ENCODE measurements around the gene NACC1. TPM values are rescaled to one million over a fixed set of nuclear protein-coding genes. Genes with fewer than 3 reads are reported as not detected.
A peak's percentile ranks its signal among the peaks of the same experiment; 100 is the strongest.

Gene NACC1
- total and polyA plus RNA-seq, 2 of the 8 experiments (the other 6 are each of a cell fraction or from before 2014, with no cell fraction given): 234 to 301 TPM

- Histone ChIP-seq H3K23ac (ENCODE audit: insufficient read length) (no peak overlapping the region), H4K20me1 (replicated peaks in 1 of 2; ENCODE audit: control insufficient read depth in 1 of 2, insufficient read depth in 2 of 2, low read length in 2 of 2) (no peaks in the 10 kb centered on the region), H2BK12ac (ENCODE audit: low read depth, low read length) (peak overlapping the region; percentile 99), H3K9me3 (ENCODE audit: insufficient read depth in 2 of 2, low read depth in 1 of 2, low read length in 1 of 2) (no peaks in the 10 kb centered on the region), H3K56ac (replicated peaks; ENCODE audit: insufficient read length, low read depth, low read length) (peak overlapping the region; percentile 63), H4K91ac (replicated peaks; ENCODE audit: insufficient read length, low read length) (peak overlapping the region; percentile 100), H3K18ac (ENCODE audit: extremely low read depth, low read length) (peak overlapping the region; percentile 99), H3K27me3 (replicated peaks in 1 of 4; ENCODE audit: control insufficient read depth in 3 of 4, extremely low read depth in 1 of 4, insufficient read depth in 3 of 4, low read length in 3 of 4) (no peaks in the 10 kb centered on the region), H3K4me2 (ENCODE audit: insufficient read depth in 1 of 2, low read depth in 2 of 2, low read length in 2 of 2) (peak overlapping the region; percentile 82 to 95), H2AK5ac (ENCODE audit: low read depth, low read length) (peak overlapping the region; percentile 43; the same call in 1 of the 2 replicates), H4K8ac (ENCODE audit: extremely low read depth, insufficient read depth, low read length) (peak overlapping the region; percentile 68; the same call in 1 of the 2 replicates), H2BK5ac (ENCODE audit: low read depth, low read length) (peak overlapping the region; percentile 99), H3K79me2 (ENCODE audit: control insufficient read depth in 1 of 2, insufficient read depth in 2 of 2, low read length in 2 of 2) (no peaks in the 10 kb centered on the region), H3K4me1 (replicated peaks in 1 of 4; ENCODE audit: control insufficient read depth in 3 of 4, insufficient read depth in 4 of 4, low read length in 3 of 4) (peaks cover 16 to 34% (median 18%) of the 10 kb centered on the region in 4 experiments), H2AFZ (ENCODE audit: low read length) (no peak overlapping the region), H3K23me2 (ENCODE audit: low read depth, low read length) (peaks cover 13% of the 10 kb centered on the region; the same call in 1 of the 2 replicates), H2BK20ac (ENCODE audit: low read length) (peak overlapping the region; percentile 90), H3K4ac (replicated peaks; ENCODE audit: insufficient read length, low read depth, low read length) (peak overlapping the region; percentile 100), H3K9ac (replicated peaks in 1 of 4; ENCODE audit: extremely low read depth in 1 of 4, low read depth in 3 of 4, low read length in 3 of 4) (peak overlapping the region; percentile 10 to 74 (median 41)), H3K79me1 (ENCODE audit: low read depth, low read length) (no peaks in the 10 kb centered on the region; the same call in 1 of the 2 replicates), H2BK120ac (replicated peaks; ENCODE audit: low read depth, low read length) (peak overlapping the region; percentile 91), H3K36me3 (ENCODE audit: control insufficient read depth in 2 of 4, insufficient read depth in 4 of 4, low read length in 3 of 4) (no peaks in the 10 kb centered on the region), H3K4me3 (ENCODE audit: extremely low read depth in 1 of 4, insufficient read depth in 2 of 4, low read depth in 3 of 4, low read length in 4 of 4) (peak overlapping the region; percentile 13 to 62 (median 46); a peak in 7 of 8 replicates), H2BK15ac (ENCODE audit: low read length) (no peak overlapping the region), H3K14ac (ENCODE audit: insufficient read length) (peak overlapping the region; percentile 8), H4K5ac (ENCODE audit: insufficient read length, low read depth, low read length) (peak overlapping the region; percentile 77), H3K27ac (ENCODE audit: low read depth, low read length) (peak overlapping the region; percentile 95)
- POLR2A ChIA-PET (ENCODE audit: partially characterized antibody): interaction anchor here (0.5 to 12.0 kb wide), 29 partner anchors 10 to 298 kb away, joined by 3 to 530 read pairs (median 4); partner anchors contain the start of genes IER2, NACC1, STX10 and TRMT1
- 4% methylated on average over 51 of the region's 58 CpGs; no CpG with 5 or more reads in 1 of the 2 experiments for WGBS, 2 experiments (ENCODE audit: extremely low coverage in 1 of 2, insufficient coverage in 1 of 2, insufficient read length in 1 of 2, insufficient replicate concordance in 2 of 2, low coverage in 1 of 2, low lambda C conversion rate in 2 of 2, missing lambda C conversion rate in 1 of 2)
- DNase-seq (ENCODE audit: low read depth in 1 of 2, low spot score in 2 of 2): peak; percentile 92 to 96
- no peak for FAIRE-seq
- CTCF ChIA-PET (ENCODE audit: partially characterized antibody): interaction anchor here (0.6 to 5.2 kb wide), 8 partner anchors 8 to 69 kb away, joined by 3 to 34 read pairs (median 4); no protein-coding TSS in a partner anchor
- TF ChIP-seq ASH2L (IDR thresholded peaks at IDR 0.05; ENCODE audit: low read length): peak; percentile 68
- peak; percentile 84; the same call in 1 of the 2 replicates for TF ChIP-seq SP4 (IDR thresholded peaks at IDR 0.05; ENCODE audit: low read length)
- TF ChIP-seq TAF7 (optimal IDR thresholded peaks at IDR 0.05; ENCODE audit: borderline replicate concordance, low read depth, low read length): peak; percentile 86
- peak; percentile 76; the same call in 1 of the 2 replicates for TF ChIP-seq SP1 (IDR thresholded peaks at IDR 0.05; ENCODE audit: low read depth, low read length)
- peak; percentile 64 for TF ChIP-seq CTBP2 (IDR thresholded peaks at IDR 0.05; ENCODE audit: borderline replicate concordance, insufficient read depth, insufficient read length, low read length)
- 0 out of 2 replicates have a peak, but pooled peaks have one; percentile 7 for TF ChIP-seq JUND (IDR thresholded peaks at IDR 0.05; ENCODE audit: low read length)
- TF ChIP-seq PHF8 (conservative IDR thresholded peaks at IDR 0.05; ENCODE audit: low read depth, low read length): peak; percentile 35
- TF ChIP-seq TAF1 (IDR thresholded peaks at IDR 0.05; ENCODE audit: low read depth, low read length): peak; percentile 75
- TF ChIP-seq, protein P1, sequence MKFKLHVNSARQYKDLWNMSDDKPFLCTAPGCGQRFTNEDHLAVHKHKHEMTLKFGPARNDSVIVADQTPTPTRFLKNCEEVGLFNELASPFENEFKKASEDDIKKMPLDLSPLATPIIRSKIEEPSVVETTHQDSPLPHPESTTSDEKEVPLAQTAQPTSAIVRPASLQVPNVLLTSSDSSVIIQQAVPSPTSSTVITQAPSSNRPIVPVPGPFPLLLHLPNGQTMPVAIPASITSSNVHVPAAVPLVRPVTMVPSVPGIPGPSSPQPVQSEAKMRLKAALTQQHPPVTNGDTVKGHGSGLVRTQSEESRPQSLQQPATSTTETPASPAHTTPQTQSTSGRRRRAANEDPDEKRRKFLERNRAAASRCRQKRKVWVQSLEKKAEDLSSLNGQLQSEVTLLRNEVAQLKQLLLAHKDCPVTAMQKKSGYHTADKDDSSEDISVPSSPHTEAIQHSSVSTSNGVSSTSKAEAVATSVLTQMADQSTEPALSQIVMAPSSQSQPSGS (IDR thresholded peaks at IDR 0.05; ENCODE audit: low read length): no peak
Observed at GRCh38 chr19:13162724-13163608, 44.9 kb downstream of the NACC1 start.

Data from H1 (cell line).